Hepatic stellate cell (primary cell): ENCODE results near the gene FLCN.
"Not testable (repeated sequence)": the region's sequence is repeated elsewhere in the genome, so short reads cannot be mapped to it uniquely, and the experiment has no call there.

Experiments
- DNase-seq: peaks from one replicate; pipeline ENCODE4 v3.0.0; 2011; ENCODE audit warnings: low spot score

The FLCN gene

DNA sequence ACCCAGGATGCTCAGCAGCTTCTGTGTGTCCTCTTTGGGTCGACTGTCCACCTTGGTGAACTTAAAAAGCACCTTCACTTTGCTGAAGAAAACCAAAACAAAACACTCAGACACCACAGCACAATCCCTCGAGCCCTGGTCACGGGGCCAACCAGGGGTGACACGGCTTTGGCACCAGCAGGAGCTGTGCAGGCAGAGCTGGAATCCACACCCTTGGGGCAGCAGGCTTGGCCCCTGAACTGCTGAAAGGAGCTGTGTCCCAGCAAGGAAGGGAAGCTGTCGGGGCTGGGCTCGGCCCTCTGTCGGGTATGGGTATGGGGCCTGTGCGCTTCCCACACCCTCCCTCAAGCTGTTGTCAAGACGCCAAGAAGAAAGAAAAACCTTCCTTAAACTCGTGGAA lies 23.2 kb downstream of the FLCN start:
- DNase-seq, result no peak

- no peak for DNase-seq
These were observed 29.0 kb downstream of the FLCN start for GRCh38 chr17:17207998-17208397.

GRCh38 chr17:17206913-17207335 lies 30.0 kb downstream of the FLCN start:
- no peak for DNase-seq

DNA sequence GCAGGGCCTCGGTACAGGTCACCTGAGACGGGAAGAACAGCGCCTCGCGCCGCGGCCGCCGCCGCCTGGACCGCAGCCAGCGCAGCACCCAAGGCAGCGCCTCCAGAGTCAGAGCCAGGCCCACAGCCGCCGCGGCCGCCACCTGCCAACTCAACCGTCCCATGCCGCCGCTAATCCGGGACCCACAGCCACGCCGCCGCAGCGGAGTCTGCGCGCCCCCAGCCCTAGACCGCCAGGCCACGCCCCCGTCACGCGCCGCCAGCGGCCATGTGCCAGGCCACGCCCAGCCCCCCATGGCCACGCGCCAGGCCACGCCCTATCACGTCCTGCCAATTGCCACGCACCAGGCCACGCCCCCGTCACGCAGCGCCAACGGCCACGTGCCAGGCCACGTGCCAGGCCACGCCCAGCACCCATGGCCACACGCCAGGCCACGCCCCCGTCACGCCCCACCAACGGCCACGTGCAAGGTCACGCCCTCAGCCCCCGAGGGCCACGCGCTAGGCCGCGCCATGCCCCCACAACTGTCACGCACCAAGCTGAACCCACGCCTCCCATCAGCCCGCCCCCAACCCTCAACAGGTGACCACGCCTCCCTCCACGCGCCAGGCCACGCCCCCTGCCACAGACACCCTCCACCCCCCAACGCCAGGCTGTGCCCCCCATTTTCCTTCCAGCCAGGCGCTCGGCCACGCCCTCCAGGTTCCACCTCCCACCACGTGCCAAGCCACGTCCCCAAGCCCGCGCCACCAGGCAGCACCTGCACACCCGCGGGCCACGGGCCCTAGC lies 30.6 kb downstream of the FLCN start, which contains the start of gene PLD6:
Gene PLD6, minus strand, starts transcription at position 210 of the 789 bp plus-strand sequence. Its CDS starts 47 bp downstream, at position 163.
- peak; percentile 66 for DNase-seq

DNA sequence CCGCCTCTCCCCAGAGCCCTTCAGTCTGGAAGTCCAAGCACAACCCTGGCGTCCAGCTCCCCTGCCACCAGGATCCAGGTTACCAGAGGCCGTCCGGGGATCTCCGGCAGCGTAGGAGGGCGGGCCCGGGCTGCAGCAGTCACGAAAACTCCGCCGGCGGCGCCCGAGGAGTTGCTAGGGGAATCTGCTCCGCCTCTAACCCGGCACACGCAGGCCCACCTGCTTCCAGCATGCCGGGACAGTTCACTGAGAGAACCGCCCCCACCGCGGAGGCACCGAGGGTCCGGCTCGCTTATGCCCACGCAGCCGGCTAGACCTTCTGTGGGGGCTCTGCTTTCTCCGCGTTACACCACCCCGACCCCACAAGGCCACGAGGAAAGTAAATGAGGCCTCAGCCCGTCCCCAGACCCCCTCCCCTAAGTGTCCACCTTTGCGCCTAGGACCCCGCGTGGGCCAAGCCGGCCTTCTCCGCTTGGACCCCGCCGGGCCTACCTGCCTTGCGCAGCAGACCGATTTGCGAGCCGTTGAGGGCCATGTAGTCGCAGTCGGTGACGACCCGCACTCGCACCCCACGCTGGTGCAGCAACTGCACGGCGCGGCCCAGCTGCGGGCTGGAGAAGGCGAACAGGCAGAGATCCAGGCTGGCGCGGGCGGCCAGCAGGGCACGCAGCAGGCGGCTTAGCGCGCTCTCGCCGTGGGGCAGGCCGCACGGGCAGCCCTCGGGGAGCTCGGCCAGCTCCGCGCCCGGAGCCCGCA lies 31.4 kb downstream of the FLCN start:
- DNase-seq, result peak; percentile 41

DNA sequence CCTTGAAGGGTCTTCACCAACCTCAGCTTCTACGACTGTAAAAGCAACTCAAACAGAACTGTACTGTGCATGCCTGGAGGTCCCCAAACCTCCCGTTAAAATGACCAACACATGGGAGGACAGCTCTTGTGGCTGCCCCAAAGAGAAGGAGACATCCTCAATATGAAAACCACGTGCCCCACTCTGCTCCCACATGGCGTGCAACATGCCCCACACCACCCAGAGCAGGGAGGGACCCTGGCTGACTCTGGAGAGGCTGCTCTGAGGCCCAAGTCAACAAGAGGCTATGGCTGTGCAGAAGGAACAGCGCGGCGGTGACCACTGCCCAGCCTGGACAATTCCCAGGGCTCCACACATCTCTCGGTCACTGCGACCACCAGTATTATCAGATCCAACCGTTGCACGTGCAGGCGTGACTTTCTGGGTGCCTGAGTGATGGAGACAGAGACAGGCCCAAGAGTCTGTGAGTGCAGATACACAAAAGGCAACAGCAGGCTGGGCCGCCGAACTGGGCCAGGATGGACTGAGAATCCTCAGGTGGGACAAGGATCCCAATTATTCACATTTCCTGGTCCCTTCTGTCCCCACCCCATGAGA lies 32.2 kb downstream of the FLCN start:
- DNase-seq, result no peak

GRCh38 chr17:17204041-17204591 lies 32.9 kb downstream of the FLCN start:
- no peak for DNase-seq

GRCh38 chr17:17203173-17203730 lies 33.7 kb downstream of the FLCN start:
- DNase-seq, result no peak

DNA sequence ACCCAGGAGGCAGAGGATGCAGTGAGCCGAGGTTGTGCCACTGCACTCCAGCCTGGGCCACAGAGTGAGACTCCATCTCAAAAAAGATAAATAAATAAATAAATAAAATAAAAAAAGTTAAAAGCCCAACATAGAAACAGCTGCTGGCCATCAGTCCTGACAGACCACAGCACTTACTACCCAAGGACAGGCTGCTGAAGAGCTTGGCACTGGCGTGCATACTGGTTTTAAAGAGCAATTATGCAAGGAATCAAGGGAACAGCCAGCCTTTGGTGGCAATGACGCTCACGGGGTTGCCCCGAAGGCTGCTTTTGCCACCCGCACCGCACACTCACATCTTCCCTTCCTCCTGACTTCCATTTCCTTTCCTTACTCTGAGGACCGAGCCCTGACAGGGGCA lies 35.1 kb downstream of the FLCN start:
- peak; percentile 60 for DNase-seq

GRCh38 chr17:17201271-17201670 lies 35.7 kb downstream of the FLCN start:
- no peak for DNase-seq

GRCh38 chr17:17200831-17201230 lies 36.1 kb downstream of the FLCN start:
- DNase-seq, result no peak

- no peak for DNase-seq
These were observed 36.7 kb downstream of the FLCN start for GRCh38 chr17:17200311-17200710.

DNA sequence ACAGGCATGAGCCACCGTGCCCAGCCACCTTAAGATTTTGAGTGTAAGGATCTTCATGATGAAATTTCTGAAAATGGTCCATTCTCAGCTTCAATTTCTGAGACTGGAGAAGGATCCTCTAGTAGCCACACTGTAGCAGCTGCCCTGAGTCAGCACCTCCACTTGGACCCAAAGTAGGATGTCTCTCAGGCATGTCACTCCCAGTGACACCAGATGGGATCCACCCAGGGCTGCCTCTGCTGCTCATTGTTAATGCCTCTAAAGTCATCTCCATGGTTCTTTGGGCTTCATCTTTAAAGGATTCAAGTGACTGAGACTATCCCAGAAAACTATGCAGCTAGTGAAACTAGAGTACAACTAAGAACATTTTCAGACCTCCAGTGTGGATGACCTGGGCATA lies 38.7 kb downstream of the FLCN start:
- DNase-seq, result no peak

DNA sequence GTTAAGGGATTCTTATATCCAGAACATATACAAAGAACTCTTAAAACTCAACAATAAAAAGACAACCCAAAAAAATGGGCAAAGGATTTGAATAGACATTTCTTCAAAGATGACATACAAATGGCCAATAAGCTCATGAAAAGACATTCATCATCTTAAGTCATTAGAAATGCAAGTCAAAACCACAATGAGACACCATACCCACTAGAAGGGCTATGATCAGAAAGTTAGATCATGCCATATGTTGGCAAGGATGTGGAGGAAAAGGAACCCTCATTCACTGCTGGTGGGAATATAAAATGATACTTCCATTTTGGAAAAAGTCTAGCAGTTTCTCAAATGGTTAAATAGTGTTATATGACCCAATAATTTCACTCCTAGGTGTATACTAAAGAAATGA lies 40.2 kb downstream of the FLCN start:
- DNase-seq, result no peak

DNA sequence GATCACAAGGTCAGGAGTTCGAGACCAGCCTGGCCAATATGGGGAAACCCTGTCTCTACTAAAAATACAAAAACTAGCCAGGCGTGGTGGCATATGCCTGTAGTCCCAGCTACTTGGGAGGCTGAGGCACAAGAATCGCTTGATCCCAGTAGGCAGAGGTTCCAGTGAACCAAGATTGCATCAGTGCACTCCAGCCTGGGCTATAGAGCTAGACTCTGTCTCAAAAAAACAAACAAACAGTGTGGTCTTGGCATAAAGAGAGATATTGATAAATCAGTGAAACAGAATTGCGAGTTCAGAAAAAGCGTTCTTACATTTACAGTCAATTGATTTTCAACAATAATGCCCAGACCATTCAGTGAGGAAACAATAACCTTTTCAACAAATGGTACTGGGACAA lies 41.5 kb downstream of the FLCN start:
- DNase-seq, result not testable (repeated sequence)

GRCh38 chr17:17191961-17192381 lies 45.0 kb downstream of the FLCN start:
- DNase-seq, result no peak

DNA sequence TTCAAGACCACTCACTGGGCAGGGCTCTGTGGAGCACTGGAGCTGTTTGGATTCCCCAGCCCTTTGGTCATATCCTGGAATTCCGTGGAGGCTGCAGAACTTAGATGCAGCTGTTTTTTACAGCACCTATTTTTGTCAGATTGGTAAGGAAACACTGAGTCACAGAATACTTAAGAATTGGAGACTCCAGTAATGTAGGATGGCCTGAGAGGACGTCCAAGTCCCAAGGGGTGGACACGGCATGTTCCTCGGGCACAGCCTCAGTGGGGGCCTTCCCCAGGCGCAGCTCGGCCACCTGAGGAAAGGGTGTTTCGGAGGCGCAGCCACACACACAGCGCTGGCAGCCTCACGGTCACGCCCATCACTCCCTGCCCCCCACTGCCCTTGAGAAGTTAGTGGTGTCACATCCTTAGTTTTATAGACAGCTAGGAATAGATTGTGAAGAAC lies 45.6 kb downstream of the FLCN start:
- DNase-seq, result peak; percentile 88

DNA sequence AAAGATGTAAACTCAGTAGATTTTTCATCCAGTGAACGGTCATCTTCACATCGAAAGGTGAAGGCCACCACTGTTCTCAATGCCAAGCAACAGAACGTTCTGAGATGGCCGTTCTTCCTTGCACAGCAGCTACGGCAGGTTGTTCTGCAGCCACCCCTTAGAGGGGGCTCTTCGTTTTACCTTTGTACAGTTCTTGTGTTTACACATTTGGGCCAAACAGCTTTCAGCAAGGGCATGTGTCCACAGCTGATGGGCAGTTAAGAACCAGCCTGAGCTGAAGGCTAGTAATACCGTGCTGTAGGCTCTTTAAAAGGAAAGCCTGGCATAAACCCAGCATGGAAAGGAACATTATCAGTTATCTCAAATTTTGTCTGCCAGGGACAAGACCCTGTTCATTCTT lies 46.8 kb downstream of the FLCN start:
- DNase-seq, result no peak

GRCh38 chr17:17189559-17189958 lies 47.4 kb downstream of the FLCN start:
- no peak for DNase-seq

DNA sequence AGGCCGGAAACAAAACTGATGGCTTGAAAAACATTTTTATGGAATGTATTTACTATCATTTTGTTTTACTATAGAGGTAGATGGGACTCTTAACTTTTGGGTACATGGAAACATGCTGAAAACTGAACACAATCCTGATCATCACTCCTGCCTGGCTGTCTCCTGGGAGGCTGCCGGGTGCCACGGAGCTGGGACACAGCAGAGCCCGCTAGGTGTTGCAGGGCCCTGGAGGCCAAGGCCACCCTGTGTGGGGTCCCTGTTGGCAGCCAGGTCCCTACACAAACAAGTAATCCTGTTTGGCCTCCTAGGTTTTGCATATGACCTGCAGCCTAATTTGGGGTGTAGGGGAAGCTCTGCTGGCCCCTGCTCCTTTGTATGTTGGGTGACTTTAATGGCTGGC lies 48.4 kb downstream of the FLCN start:
- no peak for DNase-seq

DNA sequence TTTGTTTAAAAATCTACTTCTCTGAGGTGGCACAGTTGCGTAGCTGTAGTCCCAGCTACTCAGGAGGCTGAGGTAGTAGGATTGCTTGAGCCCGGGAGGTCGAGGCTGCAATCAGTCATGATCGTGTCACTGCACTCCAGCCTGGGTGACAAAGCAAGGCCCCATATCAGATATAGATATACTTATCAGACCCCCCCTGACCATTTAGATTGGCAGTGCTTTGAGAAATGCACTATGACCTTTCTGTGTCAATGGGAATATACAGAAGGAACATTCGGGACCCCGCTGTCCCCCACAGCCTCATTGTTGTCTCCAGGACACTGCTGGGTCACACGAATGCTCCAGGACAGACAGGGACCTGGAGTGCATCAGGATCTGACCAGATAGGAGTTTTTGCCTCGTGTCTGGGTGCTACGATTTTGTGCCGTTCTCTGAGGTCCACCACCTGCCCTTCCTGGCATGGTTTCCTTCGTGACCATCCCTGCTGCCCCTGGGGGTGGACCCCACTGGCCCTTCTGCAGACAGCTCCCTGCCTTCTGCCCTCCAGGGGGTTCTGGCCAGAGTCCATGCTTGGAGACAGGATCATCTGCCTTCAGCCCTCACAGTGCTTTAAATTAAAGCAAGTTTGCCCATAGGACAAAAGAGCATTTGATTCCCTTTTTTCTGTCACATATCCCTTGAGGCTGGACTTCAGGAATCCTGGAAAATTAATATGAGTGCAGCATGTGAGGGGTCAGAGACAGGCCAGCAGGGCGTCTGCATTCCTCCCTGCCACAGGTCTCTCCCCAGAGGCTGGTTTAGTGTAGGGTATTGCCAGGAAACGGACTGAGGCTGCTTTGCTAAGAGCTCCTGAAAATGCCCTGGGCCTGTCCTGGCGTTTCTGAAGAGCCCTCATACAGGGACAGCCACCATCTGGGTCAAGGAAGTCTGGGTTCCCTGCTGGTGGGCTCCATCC lies 50.1 kb downstream of the FLCN start:
- no peak for DNase-seq
